IMR-90 (cell line): ENCODE data around the gene FCHSD2. TPM values are rescaled to one million over a fixed set of nuclear protein-coding genes. Genes with fewer than 3 reads are reported as not detected.

ENCODE experiments used
- ATAC-seq: fragments of 200-7000 bp; cut with Tn5 transposase; 2 replicates; pipeline ENCODE4 v1.9.1; 2020; ENCODE audit warnings: low read depth, mild to moderate bottlenecking, moderate library complexity
- BruUV-seq: library from RNA; stranded (reverse); fragments of 400-500 nt; replicated peaks from 2 replicates; lab custom pipeline; 2021; lab: Mats Ljungman, UMichigan
- CTCF ChIA-PET: fragments of 300-600 bp; formaldehyde crosslinking; extraction: SDS; loops from one replicate; lab custom pipeline; 2021; ENCODE audit warnings: antibody characterized with exemption; lab: Yijun Ruan, JAX
- POLR2A ChIA-PET: fragments of 300-600 bp; sonication (Branson Sonifier 250); formaldehyde crosslinking; loops from one replicate; lab custom pipeline; 2022; ENCODE audit warnings: antibody characterized with exemption; ENCODE audit not compliant: unreplicated experiment; lab: Charles Lee
- DNase-seq: peaks from one replicate; pipeline ENCODE4 v3.0.0; 2013
- H2AFZ ChIP-seq: replicated peaks from 2 replicates; pipeline ENCODE3; 2013; ENCODE audit warnings: low read length, mild to moderate bottlenecking; ENCODE audit not compliant: poor library complexity
- H2AK5ac ChIP-seq: 2 replicates; pipeline ENCODE4 v1.6.1; 2013; ENCODE audit warnings: low read depth, low read length, inconsistent platforms
- H2AK9ac ChIP-seq: replicated peaks from 2 replicates; pipeline ENCODE3; 2013; ENCODE audit warnings: mild to moderate bottlenecking, low read depth, low read length, moderate library complexity; ENCODE audit not compliant: poor library complexity
- H2BK120ac ChIP-seq: 2 replicates; pipeline ENCODE4 v1.6.1; 2013; ENCODE audit warnings: low read depth, low read length, inconsistent platforms
- H2BK15ac ChIP-seq: 3 replicates; pipeline ENCODE4 v1.6.1; 2013; ENCODE audit warnings: low read depth, low read length, inconsistent platforms
- H2BK20ac ChIP-seq: 2 replicates; pipeline ENCODE4 v1.6.1; 2013; ENCODE audit warnings: low read depth, mild to moderate bottlenecking, inconsistent platforms, low read length, moderate library complexity
- H2BK5ac ChIP-seq: 2 replicates; pipeline ENCODE4 v1.6.1; 2013; ENCODE audit warnings: mild to moderate bottlenecking, low read depth, low read length, inconsistent platforms; ENCODE audit not compliant: poor library complexity, severe bottlenecking
- H3K14ac ChIP-seq: replicated peaks from 2 replicates; pipeline ENCODE4 v1.6.1; 2013; ENCODE audit warnings: low read depth, low read length, inconsistent platforms
- H3K18ac ChIP-seq: 2 replicates; pipeline ENCODE4 v1.6.1; 2013; ENCODE audit warnings: low read depth, low read length, control low read depth
- H3K23ac ChIP-seq: 2 replicates; pipeline ENCODE4 v1.6.1; 2013; ENCODE audit warnings: low read depth, low read length, inconsistent platforms
- H3K27ac ChIP-seq: 2 replicates; pipeline ENCODE4 v1.5.1; 2013; ENCODE audit warnings: mild to moderate bottlenecking, control low read depth, low read length; ENCODE audit not compliant: insufficient read depth
- H3K27me3 ChIP-seq: 2 replicates; pipeline ENCODE4 v1.6.1; 2013; ENCODE audit warnings: low read length; ENCODE audit not compliant: control insufficient read depth, insufficient read depth
- H3K36me3 ChIP-seq: 2 replicates; pipeline ENCODE4 v1.6.1; 2013; ENCODE audit warnings: low read length, mixed read lengths; ENCODE audit not compliant: control insufficient read depth, insufficient read depth
- H3K4ac ChIP-seq: 2 replicates; pipeline ENCODE4 v1.6.1; 2013; ENCODE audit warnings: low read depth, low read length, inconsistent platforms
- H3K4me1 ChIP-seq: 2 replicates; pipeline ENCODE4 v1.6.1; 2013; ENCODE audit warnings: low read length, mixed read lengths; ENCODE audit not compliant: control insufficient read depth, insufficient read depth
- H3K4me2 ChIP-seq: 2 replicates; pipeline ENCODE4 v1.6.1; 2013; ENCODE audit warnings: low read depth, mild to moderate bottlenecking, control low read depth, low read length, moderate library complexity
- H3K4me3 ChIP-seq: 2 replicates; pipeline ENCODE4 v1.5.1; 2013; ENCODE audit warnings: low read depth, mild to moderate bottlenecking, control low read depth, low read length, moderate library complexity; ENCODE audit not compliant: insufficient read depth
- H3K56ac ChIP-seq: 2 replicates; pipeline ENCODE4 v1.6.1; 2013; ENCODE audit warnings: low read length, inconsistent platforms; ENCODE audit not compliant: insufficient read depth; ENCODE audit errors: extremely low read depth
- H3K79me1 ChIP-seq, 2 experiments: 2 replicates each; pipeline ENCODE4 v1.6.1; 2013; ENCODE audit warnings: low read length in 2 of 2, inconsistent platforms in 1 of 2, low read depth in 1 of 2
- H3K9ac ChIP-seq: 2 replicates; pipeline ENCODE4 v1.6.1; 2013; ENCODE audit warnings: low read depth, low read length, control low read depth
- H3K9me1 ChIP-seq: 2 replicates; pipeline ENCODE4 v1.6.1; 2013; ENCODE audit warnings: low read length, inconsistent platforms; ENCODE audit not compliant: insufficient read depth
- H3K9me3 ChIP-seq: 2 replicates; pipeline ENCODE4 v1.6.1; 2013; ENCODE audit warnings: low read length; ENCODE audit not compliant: control insufficient read depth, insufficient read depth
- H4K20me1 ChIP-seq: 2 replicates; pipeline ENCODE4 v1.6.1; 2013; ENCODE audit warnings: low read length, inconsistent platforms; ENCODE audit not compliant: insufficient read depth
- H4K5ac ChIP-seq: 2 replicates; pipeline ENCODE4 v1.6.1; 2013; ENCODE audit warnings: mild to moderate bottlenecking, low read depth, low read length, control low read depth
- H4K8ac ChIP-seq, 2 experiments: 2 replicates each; pipeline ENCODE4 v1.6.1; 2013; ENCODE audit warnings: low read depth in 2 of 2, low read length in 2 of 2, control low read depth in 1 of 2, inconsistent platforms in 1 of 2
- H4K91ac ChIP-seq: 2 replicates; pipeline ENCODE4 v1.6.1; 2013; ENCODE audit warnings: low read depth, low read length, inconsistent platforms; ENCODE audit not compliant: insufficient read depth
- BHLHE40 ChIP-seq: fragments of 150-350 bp; IDR thresholded peaks from 2 replicates; pipeline ENCODE4 v1.6.1; 2016; ENCODE audit warnings: mild to moderate bottlenecking, low read depth, low read length
- CHD1 ChIP-seq: IDR thresholded peaks from 2 replicates; pipeline ENCODE4 v1.6.1; 2012; ENCODE audit warnings: low read depth, low read length, improper control_type of control experiment
- FOS ChIP-seq: fragments of 150-350 bp; IDR thresholded peaks from 2 replicates; pipeline ENCODE4 v1.6.1; 2016; ENCODE audit warnings: low read depth, low read length
- MAFK ChIP-seq: IDR thresholded peaks from 2 replicates; pipeline ENCODE4 v1.6.1; 2012; ENCODE audit warnings: low read depth, low read length, improper control_type of control experiment
- MXI1 ChIP-seq: IDR thresholded peaks from 2 replicates; pipeline ENCODE4 v1.6.1; 2012; ENCODE audit warnings: low read depth, mild to moderate bottlenecking, low read length, moderate library complexity, borderline replicate concordance
- NFE2L2 ChIP-seq: fragments of 150-350 bp; IDR thresholded peaks from 2 replicates; pipeline ENCODE4 v1.6.1; 2016; ENCODE audit warnings: low read depth, mild to moderate bottlenecking, low read length
- RCOR1 ChIP-seq: IDR thresholded peaks from 2 replicates; pipeline ENCODE4 v1.6.1; 2012; ENCODE audit warnings: mild to moderate bottlenecking, low read length, improper control_type of control experiment; ENCODE audit not compliant: insufficient replicate concordance
- RFX5 ChIP-seq: IDR thresholded peaks from 2 replicates; pipeline ENCODE4 v1.8.0; 2012; ENCODE audit warnings: low read depth, mild to moderate bottlenecking, low read length, moderate library complexity
- SMC3 ChIP-seq: fragments of 150-350 bp; IDR thresholded peaks from 2 replicates; pipeline ENCODE4 v1.6.1; 2016; ENCODE audit warnings: low read depth, mild to moderate bottlenecking, antibody characterized with exemption, low read length, moderate library complexity
- WGBS, 2 experiments: methylation state at CpG; one replicate each; pipeline versions ENCODE4 v1.1.5 to v1.1.7; 2013; ENCODE audit warnings: missing lambda C conversion rate in 2 of 2; ENCODE audit not compliant: insufficient read length in 1 of 2; ENCODE audit errors: extremely low coverage in 2 of 2; 5-methylcytosine and 5-hydroxymethylcytosine counted together
- dilution Hi-C: fragments of 300-500 bp; cut with HindIII; formaldehyde crosslinking; loops from one replicate; pipeline ENCODE4 v1.14.3; 2018; ENCODE audit warnings: low sequenced_read_pairs; ENCODE audit not compliant: unreplicated experiment
- in situ Hi-C: fragments of 300-500 bp; cut with MboI; formaldehyde crosslinking; loops from 3 replicates; pipeline ENCODE4 v1.14.3; 2019; ENCODE audit warnings: low sequenced_read_pairs, inconsistent platforms, mixed read lengths
- intact Hi-C: fragments of 100-400 bp; cut with micrococcal nuclease; formaldehyde crosslinking; loops from 2 replicates; pipeline ENCODE4 v1.10.0; 2022
- polyA plus RNA-seq, 3 experiments: library from polyadenylated mRNA; depleted of rRNA; stranded (reverse); fragments of >200 nt; gene quantifications; 2 replicates each; pipeline ENCODE4 v1.2.3, GENCODE V29; 2012; ENCODE audit warnings: low replicate concordance in 1 of 3
- total RNA-seq: library from RNA; depleted of rRNA; stranded (reverse); fragments of >200 nt; gene quantifications from 2 replicates; pipeline ENCODE4 v1.2.3, GENCODE V29; 2012
- TF ChIP-seq, protein P1 (sequence below): fragments of 150-350 bp; IDR thresholded peaks from 2 replicates; pipeline ENCODE4 v1.6.1; 2017; ENCODE audit warnings: mild to moderate bottlenecking, antibody characterized with exemption, low read length, low read depth
- TF ChIP-seq, protein P2 (sequence below): fragments of 150-350 bp; IDR thresholded peaks from 2 replicates; pipeline ENCODE4 v1.6.1; 2016; ENCODE audit warnings: low read depth, mild to moderate bottlenecking, low read length, moderate library complexity, borderline replicate concordance
- TF ChIP-seq, protein P3 (sequence below): conservative IDR thresholded peaks from 2 replicates; pipeline ENCODE4 v1.5.1; 2012; ENCODE audit warnings: mild to moderate bottlenecking, low read depth, low read length, improper control_type of control experiment

Gene FCHSD2
- total and polyA plus RNA-seq, 2 of the 4 experiments (the other 2 are of a cell fraction): 5.9 to 18.7 TPM

DNA sequence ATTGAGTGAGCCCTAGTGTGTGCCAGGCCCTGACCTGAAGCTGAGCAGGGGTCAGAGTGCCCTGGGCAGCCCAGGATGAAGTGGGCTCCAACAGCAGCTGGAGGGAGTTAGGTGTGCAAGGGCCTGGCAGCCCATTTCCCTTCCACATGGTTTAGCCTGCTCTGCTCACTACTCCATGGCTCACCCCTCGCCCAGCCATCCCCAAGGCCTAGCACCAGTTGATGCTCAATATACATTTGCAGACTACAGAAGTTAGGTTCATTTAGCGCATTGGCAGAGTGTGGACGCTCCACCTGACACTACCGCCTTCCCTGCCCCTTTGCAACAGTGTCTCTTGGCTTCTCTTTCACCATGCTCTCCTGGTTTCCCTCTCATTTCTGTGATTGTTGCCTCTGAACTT lies 324.2 kb downstream of the FCHSD2 start:
- no peak for DNase-seq
- Histone ChIP-seq H2BK5ac (no peak overlapping the region), H3K23ac (no peak overlapping the region), H3K36me3 (no peaks in the 10 kb centered on the region), H3K9ac (no peak overlapping the region), H2AFZ (no peak overlapping the region), H3K14ac (no peak overlapping the region), H4K20me1 (peaks cover 5% of the 10 kb centered on the region; the same call in 1 of the 2 replicates), H3K4me1 (peaks cover 22% of the 10 kb centered on the region), H3K27ac (no peak overlapping the region), H3K27me3 (no peaks in the 10 kb centered on the region), H2BK15ac (no peak overlapping the region), H2BK120ac (no peak overlapping the region), H2AK9ac (no peak overlapping the region), H3K56ac (no peak overlapping the region), H3K9me3 (no peaks in the 10 kb centered on the region), H3K4me3 (no peak overlapping the region), H2AK5ac (peak overlapping the region; percentile 57; the same call in 1 of the 2 replicates), H2BK20ac (no peak overlapping the region), H4K8ac (no peak overlapping the region), H3K79me1 (peaks cover 6 to 53% of the 10 kb centered on the region in 2 experiments; a peak in 3 of 4 replicates), H3K18ac (no peak overlapping the region), H3K4me2 (no peak overlapping the region), H4K91ac (no peak overlapping the region), H3K4ac (no peak overlapping the region; the same call in 1 of the 2 replicates), H3K9me1 (peaks cover 17% of the 10 kb centered on the region), H4K5ac (no peak overlapping the region)
- ChIA-PET CTCF (no interaction called here), POLR2A (no interaction called here)
- dilution Hi-C loops (no loop called here), intact Hi-C loops (no loop called here), in situ Hi-C loops (no loop called here)
- 96% methylated on average over 3 of the region's 4 CpGs; no CpG with 5 or more reads in 1 of the 2 experiments for WGBS, 2 experiments
- no peak for ATAC-seq
- no TSS peak for BruUV-seq
- TF ChIP-seq MXI1 (no peak), NFE2L2 (no peak), MAFK (no peak), SMC3 (no peak), CHD1 (no peak), RCOR1 (no peak), BHLHE40 (no peak), RFX5 (no peak), FOS (no peak)
- TF ChIP-seq, protein P1, sequence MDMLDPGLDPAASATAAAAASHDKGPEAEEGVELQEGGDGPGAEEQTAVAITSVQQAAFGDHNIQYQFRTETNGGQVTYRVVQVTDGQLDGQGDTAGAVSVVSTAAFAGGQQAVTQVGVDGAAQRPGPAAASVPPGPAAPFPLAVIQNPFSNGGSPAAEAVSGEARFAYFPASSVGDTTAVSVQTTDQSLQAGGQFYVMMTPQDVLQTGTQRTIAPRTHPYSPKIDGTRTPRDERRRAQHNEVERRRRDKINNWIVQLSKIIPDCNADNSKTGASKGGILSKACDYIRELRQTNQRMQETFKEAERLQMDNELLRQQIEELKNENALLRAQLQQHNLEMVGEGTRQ: no peak
- TF ChIP-seq, protein P2, sequence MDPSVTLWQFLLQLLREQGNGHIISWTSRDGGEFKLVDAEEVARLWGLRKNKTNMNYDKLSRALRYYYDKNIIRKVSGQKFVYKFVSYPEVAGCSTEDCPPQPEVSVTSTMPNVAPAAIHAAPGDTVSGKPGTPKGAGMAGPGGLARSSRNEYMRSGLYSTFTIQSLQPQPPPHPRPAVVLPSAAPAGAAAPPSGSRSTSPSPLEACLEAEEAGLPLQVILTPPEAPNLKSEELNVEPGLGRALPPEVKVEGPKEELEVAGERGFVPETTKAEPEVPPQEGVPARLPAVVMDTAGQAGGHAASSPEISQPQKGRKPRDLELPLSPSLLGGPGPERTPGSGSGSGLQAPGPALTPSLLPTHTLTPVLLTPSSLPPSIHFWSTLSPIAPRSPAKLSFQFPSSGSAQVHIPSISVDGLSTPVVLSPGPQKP: no peak
- TF ChIP-seq, protein P3, sequence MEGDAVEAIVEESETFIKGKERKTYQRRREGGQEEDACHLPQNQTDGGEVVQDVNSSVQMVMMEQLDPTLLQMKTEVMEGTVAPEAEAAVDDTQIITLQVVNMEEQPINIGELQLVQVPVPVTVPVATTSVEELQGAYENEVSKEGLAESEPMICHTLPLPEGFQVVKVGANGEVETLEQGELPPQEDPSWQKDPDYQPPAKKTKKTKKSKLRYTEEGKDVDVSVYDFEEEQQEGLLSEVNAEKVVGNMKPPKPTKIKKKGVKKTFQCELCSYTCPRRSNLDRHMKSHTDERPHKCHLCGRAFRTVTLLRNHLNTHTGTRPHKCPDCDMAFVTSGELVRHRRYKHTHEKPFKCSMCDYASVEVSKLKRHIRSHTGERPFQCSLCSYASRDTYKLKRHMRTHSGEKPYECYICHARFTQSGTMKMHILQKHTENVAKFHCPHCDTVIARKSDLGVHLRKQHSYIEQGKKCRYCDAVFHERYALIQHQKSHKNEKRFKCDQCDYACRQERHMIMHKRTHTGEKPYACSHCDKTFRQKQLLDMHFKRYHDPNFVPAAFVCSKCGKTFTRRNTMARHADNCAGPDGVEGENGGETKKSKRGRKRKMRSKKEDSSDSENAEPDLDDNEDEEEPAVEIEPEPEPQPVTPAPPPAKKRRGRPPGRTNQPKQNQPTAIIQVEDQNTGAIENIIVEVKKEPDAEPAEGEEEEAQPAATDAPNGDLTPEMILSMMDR: no peak
